C4-2B (cell line): ENCODE measurements around the gene DLG2.

Experiments
- ZFX ChIP-seq: fragments of 450-650 bp; IDR thresholded peaks from 2 replicates; pipeline ENCODE4 v1.6.1; 2017
- TF ChIP-seq, protein P1 (sequence below): fragments of 450-650 bp; conservative IDR thresholded peaks from 2 replicates; pipeline ENCODE4 v1.5.1; 2017; ENCODE audit warnings: mild to moderate bottlenecking

GRCh38 chr11:84452211-84452610 lies 1174.9 kb downstream of the DLG2 start:
- TF ChIP-seq, protein P1, sequence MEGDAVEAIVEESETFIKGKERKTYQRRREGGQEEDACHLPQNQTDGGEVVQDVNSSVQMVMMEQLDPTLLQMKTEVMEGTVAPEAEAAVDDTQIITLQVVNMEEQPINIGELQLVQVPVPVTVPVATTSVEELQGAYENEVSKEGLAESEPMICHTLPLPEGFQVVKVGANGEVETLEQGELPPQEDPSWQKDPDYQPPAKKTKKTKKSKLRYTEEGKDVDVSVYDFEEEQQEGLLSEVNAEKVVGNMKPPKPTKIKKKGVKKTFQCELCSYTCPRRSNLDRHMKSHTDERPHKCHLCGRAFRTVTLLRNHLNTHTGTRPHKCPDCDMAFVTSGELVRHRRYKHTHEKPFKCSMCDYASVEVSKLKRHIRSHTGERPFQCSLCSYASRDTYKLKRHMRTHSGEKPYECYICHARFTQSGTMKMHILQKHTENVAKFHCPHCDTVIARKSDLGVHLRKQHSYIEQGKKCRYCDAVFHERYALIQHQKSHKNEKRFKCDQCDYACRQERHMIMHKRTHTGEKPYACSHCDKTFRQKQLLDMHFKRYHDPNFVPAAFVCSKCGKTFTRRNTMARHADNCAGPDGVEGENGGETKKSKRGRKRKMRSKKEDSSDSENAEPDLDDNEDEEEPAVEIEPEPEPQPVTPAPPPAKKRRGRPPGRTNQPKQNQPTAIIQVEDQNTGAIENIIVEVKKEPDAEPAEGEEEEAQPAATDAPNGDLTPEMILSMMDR: no peak
- no peak for TF ChIP-seq ZFX
